ENCODE measurements around the gene NTSR1. TPM values are rescaled to one million over a fixed set of nuclear protein-coding genes. Genes with fewer than 3 reads are reported as not detected.

NTSR1 gene
- polyA plus RNA-seq, 1 experiment, result 0.09 TPM

GRCh38 chr20:62719250-62719935, 10.8 kb downstream of the NTSR1 start:
- no peak overlapping the region for H3K27ac ChIP-seq (ENCODE audit: low read depth, low read length)
- no peak for DNase-seq (ENCODE audit: low read depth, low spot score)
- peaks cover 12% of the 10 kb centered on the region for H3K9me3 ChIP-seq (ENCODE audit: control insufficient read depth, insufficient read depth, low read length)
- ChIA-PET POLR2A (interaction anchor here (1.0 kb wide), 1 partner anchor 41 kb away, joined by 3 read pairs; no protein-coding TSS in a partner anchor), CTCF (interaction anchor here (0.6 kb wide), 1 partner anchor 709 kb away, joined by 3 read pairs; no protein-coding TSS in a partner anchor)
- TF ChIP-seq, protein P1, sequence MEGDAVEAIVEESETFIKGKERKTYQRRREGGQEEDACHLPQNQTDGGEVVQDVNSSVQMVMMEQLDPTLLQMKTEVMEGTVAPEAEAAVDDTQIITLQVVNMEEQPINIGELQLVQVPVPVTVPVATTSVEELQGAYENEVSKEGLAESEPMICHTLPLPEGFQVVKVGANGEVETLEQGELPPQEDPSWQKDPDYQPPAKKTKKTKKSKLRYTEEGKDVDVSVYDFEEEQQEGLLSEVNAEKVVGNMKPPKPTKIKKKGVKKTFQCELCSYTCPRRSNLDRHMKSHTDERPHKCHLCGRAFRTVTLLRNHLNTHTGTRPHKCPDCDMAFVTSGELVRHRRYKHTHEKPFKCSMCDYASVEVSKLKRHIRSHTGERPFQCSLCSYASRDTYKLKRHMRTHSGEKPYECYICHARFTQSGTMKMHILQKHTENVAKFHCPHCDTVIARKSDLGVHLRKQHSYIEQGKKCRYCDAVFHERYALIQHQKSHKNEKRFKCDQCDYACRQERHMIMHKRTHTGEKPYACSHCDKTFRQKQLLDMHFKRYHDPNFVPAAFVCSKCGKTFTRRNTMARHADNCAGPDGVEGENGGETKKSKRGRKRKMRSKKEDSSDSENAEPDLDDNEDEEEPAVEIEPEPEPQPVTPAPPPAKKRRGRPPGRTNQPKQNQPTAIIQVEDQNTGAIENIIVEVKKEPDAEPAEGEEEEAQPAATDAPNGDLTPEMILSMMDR (IDR thresholded peaks at IDR 0.05; ENCODE audit: low read depth, low read length), result no peak
- peaks cover 41% of the 10 kb centered on the region for H3K27me3 ChIP-seq (ENCODE audit: control insufficient read depth, insufficient read depth, low read length)
- no peak overlapping the region for H3K4me3 ChIP-seq (ENCODE audit: low read depth, low read length)

DNA sequence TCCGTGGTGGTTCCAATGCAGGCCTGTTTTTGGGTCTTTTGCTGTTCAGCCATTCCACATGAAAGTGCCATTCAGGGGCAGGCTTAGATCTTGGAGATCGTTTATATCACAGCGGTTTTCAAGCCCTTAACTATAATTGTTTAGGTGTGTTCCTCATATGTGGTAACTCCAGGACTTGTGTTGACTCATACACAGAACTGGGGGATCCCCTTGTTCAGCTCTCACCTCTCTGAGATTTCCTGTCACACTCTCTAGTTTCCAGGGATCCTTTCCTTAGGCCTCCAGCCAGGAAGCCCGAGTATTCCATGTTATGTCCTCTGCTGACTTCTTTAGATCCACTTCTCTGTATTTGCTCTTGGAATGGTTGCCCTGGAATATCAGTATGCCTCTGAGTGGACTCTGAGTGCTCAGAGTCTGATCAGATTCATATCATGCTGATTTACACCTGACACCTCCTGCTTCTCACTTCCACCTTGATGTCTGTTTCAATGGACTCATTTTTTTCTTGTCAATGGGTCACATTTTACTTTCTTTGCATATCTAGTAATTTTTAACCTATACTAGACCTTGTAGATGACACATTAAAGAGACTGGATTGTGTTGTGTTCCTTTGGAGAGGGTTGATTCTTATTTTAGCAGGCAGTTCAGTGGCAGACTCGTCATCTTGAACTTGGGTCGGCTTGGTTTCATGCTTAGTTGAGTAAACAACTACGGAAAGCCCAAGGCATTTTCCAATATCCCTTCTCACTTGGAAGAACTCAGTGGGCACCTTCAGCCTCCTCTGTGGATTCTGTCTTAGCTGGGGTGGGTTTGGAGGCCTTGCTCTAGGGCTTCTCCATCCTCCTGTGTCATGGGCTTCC, 13.1 kb downstream of the NTSR1 start:
- DNase-seq (ENCODE audit: low read depth, low spot score), result no peak
- no peak overlapping the region for H3K27ac ChIP-seq (ENCODE audit: low read depth, low read length)
- H3K4me3 ChIP-seq (ENCODE audit: low read depth, low read length), result no peak overlapping the region
- ChIA-PET CTCF (no interaction called here), POLR2A (no interaction called here)
- H3K9me3 ChIP-seq (ENCODE audit: control insufficient read depth, insufficient read depth, low read length), result peaks cover 12% of the 10 kb centered on the region
- peaks cover 50% of the 10 kb centered on the region for H3K27me3 ChIP-seq (ENCODE audit: control insufficient read depth, insufficient read depth, low read length)
- TF ChIP-seq, protein P1 (IDR thresholded peaks at IDR 0.05; ENCODE audit: low read depth, low read length), result no peak

DNA sequence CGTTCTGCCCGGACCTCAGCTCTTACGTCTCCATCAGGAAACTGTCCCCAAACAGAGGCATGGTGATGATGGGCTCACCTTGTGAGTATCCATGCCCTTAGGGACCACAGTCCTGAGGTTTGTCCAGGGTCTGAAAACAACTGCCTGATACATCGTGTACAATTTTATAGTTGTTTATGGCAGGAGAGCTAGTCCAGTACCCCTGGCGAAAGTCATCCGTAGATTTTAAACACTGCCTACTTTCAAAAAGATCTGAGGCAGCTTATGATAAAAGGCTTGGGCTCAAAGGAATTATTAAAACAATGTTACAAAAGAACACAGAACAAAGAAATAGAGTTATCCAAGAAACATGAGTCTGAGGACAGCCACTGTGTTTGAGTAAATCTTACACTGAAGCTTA, 14.0 kb downstream of the NTSR1 start:
- Histone ChIP-seq H3K27me3 (ENCODE audit: control insufficient read depth, insufficient read depth, low read length) (peaks cover 49% of the 10 kb centered on the region), H3K27ac (ENCODE audit: low read depth, low read length) (no peak overlapping the region), H3K9me3 (ENCODE audit: control insufficient read depth, insufficient read depth, low read length) (peaks cover 12% of the 10 kb centered on the region), H3K4me3 (ENCODE audit: low read depth, low read length) (no peak overlapping the region)
- ChIA-PET CTCF (no interaction called here), POLR2A (interaction anchor here (0.6 kb wide), 1 partner anchor 57 kb away, joined by 3 read pairs; no protein-coding TSS in a partner anchor)
- DNase-seq (ENCODE audit: low read depth, low spot score), result no peak
- TF ChIP-seq, protein P1 (IDR thresholded peaks at IDR 0.05; ENCODE audit: low read depth, low read length), result no peak

DNA sequence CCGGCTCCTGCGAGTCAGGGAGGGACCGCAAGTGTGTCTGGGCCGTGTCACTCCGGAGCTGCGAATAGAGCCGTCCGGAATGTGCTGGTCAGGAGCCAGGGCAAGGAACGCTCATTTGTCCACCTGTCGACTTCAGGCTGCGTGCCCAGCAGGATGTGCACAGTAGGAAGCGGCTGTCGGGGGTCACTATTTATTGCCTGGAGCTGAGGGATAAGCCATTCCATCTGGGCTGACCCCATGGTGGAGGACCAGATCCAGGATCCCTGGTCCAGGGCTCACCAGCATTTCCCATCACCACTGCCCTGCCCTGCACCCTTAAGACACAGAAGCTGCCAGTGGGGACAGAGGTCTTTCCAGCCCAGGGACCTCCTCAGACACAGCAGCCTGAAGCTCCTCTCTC, 14.7 kb downstream of the NTSR1 start:
- DNase-seq (ENCODE audit: low read depth, low spot score), result no peak
- Histone ChIP-seq H3K27ac (ENCODE audit: low read depth, low read length) (no peak overlapping the region), H3K9me3 (ENCODE audit: control insufficient read depth, insufficient read depth, low read length) (peaks cover 12% of the 10 kb centered on the region), H3K4me3 (ENCODE audit: low read depth, low read length) (no peak overlapping the region), H3K27me3 (ENCODE audit: control insufficient read depth, insufficient read depth, low read length) (peaks cover 47% of the 10 kb centered on the region)
- ChIA-PET CTCF (no interaction called here), POLR2A (no interaction called here)
- TF ChIP-seq, protein P1 (IDR thresholded peaks at IDR 0.05; ENCODE audit: low read depth, low read length), result no peak

All from AG04450 (cell line).